ENCODE results near the gene ARHGEF12. TPM values are rescaled to one million over a fixed set of nuclear protein-coding genes. Genes with fewer than 3 reads are reported as not detected.
A peak's percentile ranks its signal among the peaks of the same experiment; 100 is the strongest.

The ARHGEF12 gene
- total RNA-seq (2021) (122 and 132 TPM in 2 replicates), Bru-seq, nascent RNA (percentile 94 among the genes with signal in this experiment), BruChase-seq, experiment 1, labeled RNA remaining after a 2-hour chase (percentile 94 among the genes with signal in this experiment), BruChase-seq, experiment 2, labeled RNA remaining after a 6-hour chase (percentile 95 among the genes with signal in this experiment)
- long read RNA-seq, full-length matches to known transcripts = 5 of 43 reads
- long read RNA-seq, partial matches to known transcripts = 5 of 43 reads
- long read RNA-seq, other reads (novel, unspliced or antisense) = 33 of 43 reads

GRCh38 chr11:120335908-120336640, at the start of gene ARHGEF12:
Gene ARHGEF12 (plus strand): TSS chr11:120336413. CDS start chr11:120337244, 831 bp downstream.
- intact Hi-C loops (cut with micrococcal nuclease; ENCODE audit: unreplicated experiment) = loop anchor here (5.0 to 10.0 kb wide), 4 partner anchors 66 to 619 kb away; no protein-coding TSS in a partner anchor
- peak within 1 kb of the TSS; percentile 75 for H3K4me3 ChIP-seq (ENCODE audit: low read depth, low read length, poor library complexity, severe bottlenecking)
- CTCF ChIA-PET = interaction anchor here (0.5 to 0.9 kb wide), 3 partner anchors 14 to 667 kb away, joined by 3 to 6 read pairs (median 6); partner anchors contain the start of gene GRIK4
- peaks cover under 1% of the 10 kb centered on the region for H3K36me3 ChIP-seq (ENCODE audit: insufficient read depth, low read length, poor library complexity, severe bottlenecking)
- no peaks in the 10 kb centered on the region for H3K9me3 ChIP-seq (ENCODE audit: low read depth, low read length, poor library complexity, severe bottlenecking)
- peak; percentile 100 for DNase-seq (ENCODE audit: low spot score)
- TF ChIP-seq CTCF (conservative IDR thresholded peaks at IDR 0.05; ENCODE audit: low read depth, low read length) (peak; percentile 78), EZH2 (IDR thresholded peaks at IDR 0.05; ENCODE audit: borderline replicate concordance, low read depth, low read length, poor library complexity, severe bottlenecking) (no peak)
- H3K27ac ChIP-seq (ENCODE audit: low read depth, low read length, poor library complexity, severe bottlenecking) = peak within 1 kb of the TSS; percentile 86
- no TSS peak for BruUV-seq (replicated peaks)
- peaks cover 38% of the 10 kb centered on the region for H3K4me1 ChIP-seq (ENCODE audit: insufficient read depth, low read length, poor library complexity, severe bottlenecking)
- no peaks in the 10 kb centered on the region for H3K27me3 ChIP-seq (replicated peaks; ENCODE audit: insufficient read depth, low read depth, low read length, poor library complexity)
- POLR2A ChIA-PET (ENCODE audit: low non-redundant PET) = no interaction called here

DNA sequence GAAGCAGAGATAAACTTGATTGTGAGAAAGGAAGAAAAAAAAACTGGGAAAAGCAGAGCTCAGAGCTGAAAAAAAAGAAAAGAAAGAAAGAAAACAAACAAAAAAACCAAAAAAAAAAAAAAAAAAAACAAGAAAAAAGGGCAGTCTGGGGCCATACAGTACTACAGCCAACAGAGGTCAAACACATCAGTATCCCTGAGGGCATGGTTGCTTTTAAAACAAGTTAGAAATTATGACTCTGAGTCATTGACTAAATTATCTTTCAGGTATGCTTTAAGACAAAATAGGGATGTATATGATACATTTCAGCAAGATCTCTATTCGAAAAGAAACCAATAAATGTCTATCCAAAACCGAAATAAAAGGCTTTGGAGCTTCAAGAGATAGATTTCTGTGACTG, 48.2 kb upstream of the ARHGEF12 start:
- Histone ChIP-seq H3K9me3 (ENCODE audit: low read depth, low read length, poor library complexity, severe bottlenecking) (no peaks in the 10 kb centered on the region), H3K4me1 (ENCODE audit: insufficient read depth, low read length, poor library complexity, severe bottlenecking) (no peaks in the 10 kb centered on the region), H3K36me3 (ENCODE audit: insufficient read depth, low read length, poor library complexity, severe bottlenecking) (no peaks in the 10 kb centered on the region), H3K4me3 (ENCODE audit: low read depth, low read length, poor library complexity, severe bottlenecking) (no peak overlapping the region), H3K27me3 (replicated peaks; ENCODE audit: insufficient read depth, low read depth, low read length, poor library complexity) (no peaks in the 10 kb centered on the region), H3K27ac (ENCODE audit: low read depth, low read length, poor library complexity, severe bottlenecking) (no peak overlapping the region)
- intact Hi-C loops (cut with micrococcal nuclease; ENCODE audit: unreplicated experiment) = no loop called here
- no peak for DNase-seq (ENCODE audit: low spot score)
- BruUV-seq (replicated peaks) = no TSS peak
- ChIA-PET CTCF (interaction anchor here (1.1 kb wide), 1 partner anchor 120 kb away, joined by 3 read pairs; no protein-coding TSS in a partner anchor), POLR2A (ENCODE audit: low non-redundant PET) (no interaction called here)
- TF ChIP-seq CTCF (conservative IDR thresholded peaks at IDR 0.05; ENCODE audit: low read depth, low read length) (no peak), EZH2 (IDR thresholded peaks at IDR 0.05; ENCODE audit: borderline replicate concordance, low read depth, low read length, poor library complexity, severe bottlenecking) (no peak)

DNA sequence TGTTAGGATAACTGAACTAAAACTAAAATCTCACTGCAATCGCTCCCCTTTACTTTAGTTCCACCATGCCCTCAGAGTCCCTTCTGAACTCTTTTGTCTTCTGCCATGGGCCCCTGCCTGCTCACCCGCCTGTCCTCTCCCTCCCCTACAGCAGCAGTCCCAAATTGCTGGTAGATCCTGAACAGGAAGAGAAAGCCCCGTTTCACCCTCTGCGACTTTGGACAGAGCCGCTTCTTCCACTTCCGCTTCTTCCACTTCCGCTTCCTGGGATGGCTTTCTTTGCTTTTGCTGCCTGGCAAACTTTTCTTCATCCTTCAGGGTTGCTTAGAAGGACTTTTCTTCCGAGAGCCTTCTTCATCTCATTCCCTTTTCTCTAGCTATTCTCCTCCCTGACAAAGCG, 46.8 kb upstream of the ARHGEF12 start:
- no TSS peak for BruUV-seq (replicated peaks)
- no peaks in the 10 kb centered on the region for H3K27me3 ChIP-seq (replicated peaks; ENCODE audit: insufficient read depth, low read depth, low read length, poor library complexity)
- H3K27ac ChIP-seq (ENCODE audit: low read depth, low read length, poor library complexity, severe bottlenecking) = no peak overlapping the region
- TF ChIP-seq CTCF (conservative IDR thresholded peaks at IDR 0.05; ENCODE audit: low read depth, low read length) (no peak), EZH2 (IDR thresholded peaks at IDR 0.05; ENCODE audit: borderline replicate concordance, low read depth, low read length, poor library complexity, severe bottlenecking) (no peak)
- H3K36me3 ChIP-seq (ENCODE audit: insufficient read depth, low read length, poor library complexity, severe bottlenecking) = no peaks in the 10 kb centered on the region
- H3K9me3 ChIP-seq (ENCODE audit: low read depth, low read length, poor library complexity, severe bottlenecking) = no peaks in the 10 kb centered on the region
- CTCF ChIA-PET = no interaction called here
- POLR2A ChIA-PET (ENCODE audit: low non-redundant PET) = no interaction called here
- intact Hi-C loops (cut with micrococcal nuclease; ENCODE audit: unreplicated experiment) = no loop called here
- no peak for DNase-seq (ENCODE audit: low spot score)
- no peaks in the 10 kb centered on the region for H3K4me1 ChIP-seq (ENCODE audit: insufficient read depth, low read length, poor library complexity, severe bottlenecking)
- no peak overlapping the region for H3K4me3 ChIP-seq (ENCODE audit: low read depth, low read length, poor library complexity, severe bottlenecking)
